ENCODE measurements around the gene TCF12.

The TCF12 gene

GRCh38 chr15:57027596-57027995 lies 109.2 kb downstream of the TCF12 start:
- no peak for TF ChIP-seq CTCF (IDR thresholded peaks at IDR 0.05; ENCODE audit: low read depth, low read length, missing control alignments)
- H3K4me3 ChIP-seq (replicated peaks; ENCODE audit: low read depth, low read length): no peak overlapping the region
- no peak for DNase-seq (ENCODE audit: extremely low read depth, low read depth)

GRCh38 chr15:57028176-57028575 lies 109.7 kb downstream of the TCF12 start:
- no peak overlapping the region for H3K4me3 ChIP-seq (replicated peaks; ENCODE audit: low read depth, low read length)
- no peak for TF ChIP-seq CTCF (IDR thresholded peaks at IDR 0.05; ENCODE audit: low read depth, low read length, missing control alignments)
- DNase-seq (ENCODE audit: extremely low read depth, low read depth): no peak

- no peak for DNase-seq (ENCODE audit: extremely low read depth, low read depth)
- no peak for TF ChIP-seq CTCF (IDR thresholded peaks at IDR 0.05; ENCODE audit: low read depth, low read length, missing control alignments)
Measured at GRCh38 chr15:57030011-57030410, 111.6 kb downstream of the TCF12 start.

GRCh38 chr15:57031082-57031481 lies 112.6 kb downstream of the TCF12 start:
- no peak overlapping the region for H3K4me3 ChIP-seq (replicated peaks; ENCODE audit: low read depth, low read length)
- no peak for DNase-seq (ENCODE audit: extremely low read depth, low read depth)
- TF ChIP-seq CTCF (IDR thresholded peaks at IDR 0.05; ENCODE audit: low read depth, low read length, missing control alignments): no peak

More at GRCh38 chr15:57030011-57030410, 111.6 kb downstream of the TCF12 start:
- H3K4me3 ChIP-seq (replicated peaks; ENCODE audit: low read depth, low read length): no peak overlapping the region

GRCh38 chr15:57031605-57032004 lies 113.2 kb downstream of the TCF12 start:
- no peak for TF ChIP-seq CTCF (IDR thresholded peaks at IDR 0.05; ENCODE audit: low read depth, low read length, missing control alignments)
- no peak overlapping the region for H3K4me3 ChIP-seq (replicated peaks; ENCODE audit: low read depth, low read length)
- DNase-seq (ENCODE audit: extremely low read depth, low read depth): no peak

- DNase-seq (ENCODE audit: extremely low read depth, low read depth): no peak
- no peak for TF ChIP-seq CTCF (IDR thresholded peaks at IDR 0.05; ENCODE audit: low read depth, low read length, missing control alignments)
Measured at GRCh38 chr15:57032338-57032737, 113.9 kb downstream of the TCF12 start.

GRCh38 chr15:57033715-57034439 lies 115.4 kb downstream of the TCF12 start:
- TF ChIP-seq CTCF (IDR thresholded peaks at IDR 0.05; ENCODE audit: low read depth, low read length, missing control alignments): no peak
- no peak for DNase-seq (ENCODE audit: extremely low read depth, low read depth)
- no peak overlapping the region for H3K4me3 ChIP-seq (replicated peaks; ENCODE audit: low read depth, low read length)

More at GRCh38 chr15:57032338-57032737, 113.9 kb downstream of the TCF12 start:
- H3K4me3 ChIP-seq (replicated peaks; ENCODE audit: low read depth, low read length): no peak overlapping the region

Data from HFF-Myc (cell line).